HepG2 (cell line): ENCODE results near the gene U2AF2. TPM values are rescaled to one million over a fixed set of nuclear protein-coding genes. Genes with fewer than 3 reads are reported as not detected.

ENCODE experiments used
- ATAC-seq: fragments of 200-7000 bp; cut with Tn5 transposase; 3 replicates; pipeline ENCODE4 v1.9.1; 2020; ENCODE audit warnings: mild to moderate bottlenecking, moderate library complexity
- BruUV-seq: library from RNA; stranded (reverse); fragments of 400-500 nt; replicated peaks from 2 replicates; lab custom pipeline; 2021; lab: Mats Ljungman, UMichigan
- CTCF ChIA-PET: fragments of 300-600 bp; formaldehyde crosslinking; extraction: SDS; loops from one replicate; lab custom pipeline; 2021; ENCODE audit warnings: low total read pairs, inconsistent platforms, low intra/inter-chr PET ratio; lab: Yijun Ruan, JAX
- POLR2A ChIA-PET: fragments of 350-600 bp; sonication (Branson Sonifier 250); formaldehyde crosslinking; loops from one replicate; lab custom pipeline; 2020; ENCODE audit warnings: antibody characterized with exemption, inconsistent platforms; lab: Yijun Ruan, JAX
- DNase-seq: peaks from one replicate; pipeline ENCODE4 v3.0.0-alpha.2; 2015; ENCODE audit warnings: low spot score
- FAIRE-seq: peaks from 3 replicates; lab custom pipeline; 2011; peaks lifted over from hg19 to GRCh38; lab: Jason Lieb, UNC
- H2AFZ ChIP-seq: one replicate; pipeline ENCODE4 v1.6.1; 2011; ENCODE audit warnings: low read length, inconsistent platforms
- H3K27ac ChIP-seq: fragments of 300-600 bp; 3 replicates; pipeline ENCODE4 v1.8.0; 2011; ENCODE audit warnings: mixed run types, mild to moderate bottlenecking, mixed read lengths, low read length, inconsistent platforms; ENCODE audit not compliant: insufficient read depth; ENCODE audit errors: extremely low read length
- H3K27me3 ChIP-seq, 2 experiments: fragments of 200-600 bp in 1 of 2; 2 replicates in 1 of 2; 3 replicates in 1 of 2; pipeline versions ENCODE4 v1.6.0 to v1.8.0; 2011; ENCODE audit warnings: low read length in 2 of 2, mild to moderate bottlenecking in 2 of 2, moderate library complexity in 2 of 2, inconsistent platforms in 1 of 2; ENCODE audit not compliant: insufficient read depth in 2 of 2, control insufficient read depth in 1 of 2
- H3K36me3 ChIP-seq, 2 experiments: fragments of 200-600 bp in 1 of 2; replicated peaks in 1 of 2; 2 replicates in 1 of 2; 3 replicates in 1 of 2; pipeline versions ENCODE4 v1.5.1 to v1.8.0; 2011; ENCODE audit warnings: low read length in 2 of 2, inconsistent platforms in 1 of 2; ENCODE audit not compliant: insufficient read depth in 2 of 2, control insufficient read depth in 1 of 2
- H3K4me1 ChIP-seq: 2 replicates; pipeline ENCODE4 v1.5.1; 2012; ENCODE audit warnings: low read length, inconsistent platforms; ENCODE audit not compliant: insufficient read depth
- H3K4me2 ChIP-seq: 2 replicates; pipeline ENCODE4 v1.6.0; 2011; ENCODE audit warnings: low read depth, low read length, inconsistent platforms
- H3K4me3 ChIP-seq, 3 experiments: fragments of 200-600 bp in 1 of 3; sonication (generic), shearing (Covaris generic) in 1 of 3; replicated peaks in 1 of 3; 2 replicates each; pipeline ENCODE4 v1.5.1; 2011 to 2016; ENCODE audit warnings: low read length in 3 of 3, inconsistent platforms in 2 of 3, low read depth in 2 of 3, mild to moderate bottlenecking in 2 of 3, control low read depth in 1 of 3, mixed read lengths in 1 of 3; ENCODE audit not compliant: insufficient read depth in 1 of 3
- H3K79me2 ChIP-seq: one replicate; pipeline ENCODE4 v1.6.1; 2011; ENCODE audit warnings: low read length, inconsistent platforms; ENCODE audit not compliant: insufficient read depth
- H3K9ac ChIP-seq: 2 replicates; pipeline ENCODE4 v1.6.0; 2011; ENCODE audit warnings: mild to moderate bottlenecking, low read depth, low read length, inconsistent platforms; ENCODE audit not compliant: insufficient read depth
- H3K9me3 ChIP-seq: 2 replicates; pipeline ENCODE4 v1.5.1; 2012; ENCODE audit warnings: mild to moderate bottlenecking, low read length
- H4K20me1 ChIP-seq: 2 replicates; pipeline ENCODE4 v1.6.0; 2011; ENCODE audit warnings: inconsistent platforms, mild to moderate bottlenecking, low read length, moderate library complexity; ENCODE audit not compliant: insufficient read depth
- DMAP1 ChIP-seq: IDR thresholded peaks from 2 replicates; pipeline ENCODE4 v1.6.1; 2016
- FOXA1 ChIP-seq, 2 experiments: fragments of 450-650 bp in 1 of 2; sonication (generic) in 1 of 2; formaldehyde crosslinking in 1 of 2; IDR thresholded peaks; 2 replicates each; pipeline versions ENCODE4 v1.4.0 to v1.6.1; 2016 to 2020; ENCODE audit warnings: missing genetic modification reagents in 1 of 2
- LCORL ChIP-seq, 2 experiments: fragments of 450-650 bp in 1 of 2; sonication (generic) in 1 of 2; formaldehyde crosslinking in 1 of 2; IDR thresholded peaks; 2 replicates each; pipeline versions ENCODE4 v1.5.0 to v1.6.1; 2017 to 2020; ENCODE audit warnings: antibody characterized with exemption in 1 of 2, missing genetic modification reagents in 1 of 2
- PATZ1 ChIP-seq: sonication (generic); formaldehyde crosslinking; IDR thresholded peaks from 2 replicates; pipeline ENCODE4 v1.4.0; 2020; ENCODE audit warnings: missing genetic modification reagents
- RBFOX2 ChIP-seq: fragments of 200-400 bp; formaldehyde crosslinking; IDR thresholded peaks from 2 replicates; pipeline ENCODE4 v1.6.1; 2017; ENCODE audit warnings: low read depth, mild to moderate bottlenecking, low read length
- REL ChIP-seq: sonication (generic); formaldehyde crosslinking; conservative IDR thresholded peaks from 2 replicates; pipeline ENCODE4 v1.8.0; 2022; ENCODE audit warnings: mild to moderate bottlenecking, missing genetic modification reagents, moderate library complexity
- SRY ChIP-seq: sonication (generic); formaldehyde crosslinking; IDR thresholded peaks from 2 replicates; pipeline ENCODE4 v1.8.0; 2022; ENCODE audit warnings: mild to moderate bottlenecking, missing genetic modification reagents
- TAF1 ChIP-seq: sonication (generic); formaldehyde crosslinking; IDR thresholded peaks from 2 replicates; pipeline ENCODE4 v1.4.0; 2020; ENCODE audit warnings: missing genetic modification reagents
- ZBTB1 ChIP-seq: sonication (generic); formaldehyde crosslinking; IDR thresholded peaks from 2 replicates; pipeline ENCODE4 v1.4.0; 2020; ENCODE audit warnings: missing genetic modification reagents, borderline replicate concordance
- ZBTB7A ChIP-seq: sonication (generic); formaldehyde crosslinking; IDR thresholded peaks from 2 replicates; pipeline ENCODE4 v1.8.0; 2022; ENCODE audit warnings: mild to moderate bottlenecking, missing genetic modification reagents
- ZNF12 ChIP-seq: sonication (generic); formaldehyde crosslinking; IDR thresholded peaks from 2 replicates; pipeline ENCODE4 v1.5.0; 2020; ENCODE audit warnings: missing genetic modification reagents
- ZNF282 ChIP-seq: fragments of 450-650 bp; IDR thresholded peaks from 2 replicates; pipeline ENCODE4 v1.6.1; 2018; ENCODE audit not compliant: partially characterized antibody
- ZNF766 ChIP-seq: sonication (generic); formaldehyde crosslinking; IDR thresholded peaks from 2 replicates; pipeline ENCODE4 v1.5.0; 2020; ENCODE audit warnings: missing genetic modification reagents, borderline replicate concordance
- WGBS: methylation state at CpG from one replicate; pipeline ENCODE4 v1.1.6; 2017; ENCODE audit warnings: low lambda C conversion rate; 5-methylcytosine and 5-hydroxymethylcytosine counted together
- in situ Hi-C: cut with HindIII; loops from 2 replicates; pipeline ENCODE4 v1.10.0; 2017; ENCODE audit warnings: low pct_unique_long_range_greater_than_20kb; ENCODE audit not compliant: extremely low pct_ligation_motif_present
- intact Hi-C: fragments of 100-400 bp; cut with micrococcal nuclease; formaldehyde crosslinking; loops from one replicate; pipeline ENCODE4 v1.10.0; 2022; ENCODE audit not compliant: unreplicated experiment
- polyA plus RNA-seq, 8 experiments: library from polyadenylated mRNA; depleted of rRNA in 3 of 8; stranded (reverse) in 7 of 8; unstranded in 1 of 8; fragments of >200 nt; fragmentation: Illumina TruSeq in 4 of 8; extraction: Trizol in 4 of 8; gene quantifications; 2 replicates each; pipeline versions ENCODE4 v1.2.1 to v1.2.3, GENCODE V29; 2011 to 2016; ENCODE audit warnings: low read depth in 4 of 8, missing spikeins in 1 of 8, mixed read lengths in 1 of 8; ENCODE audit not compliant: insufficient read depth in 1 of 8
- total RNA-seq, 5 experiments: library from RNA; depleted of rRNA; stranded (reverse); fragments of >200 nt; fragmentation: Illumina TruSeq; extraction: Trizol; gene quantifications; 2 replicates each; pipeline ENCODE4 v1.2.3, GENCODE V29; 2016; ENCODE audit warnings: low read depth in 1 of 5

Gene U2AF2
- total and polyA plus RNA-seq, 2 of the 13 experiments (the other 11 are each of a cell fraction or from before 2014, with no cell fraction given) = 84.3 to 124 TPM

- TF ChIP-seq REL (CRISPR knock-in tag) = no peak
- TF ChIP-seq FOXA1 (IDR thresholded peaks at IDR 0.05) = no peak
- peak; percentile 2; the same call in 1 of the 2 replicates for TF ChIP-seq FOXA1 (CRISPR knock-in tag; IDR thresholded peaks at IDR 0.05)
- TF ChIP-seq RBFOX2 = peak; percentile 81
- no peak for TF ChIP-seq ZNF282
- TF ChIP-seq PATZ1 = 0 out of 2 replicates have a peak, but pooled peaks have one; percentile 7
- TF ChIP-seq ZNF12 (CRISPR knock-in tag) = no peak
- no peak for TF ChIP-seq ZBTB7A
Measured at GRCh38 chr19:55642153-55643002, 12.5 kb upstream of the U2AF2 start (continued).

- Histone ChIP-seq H3K4me1 (peaks cover 57% of the 10 kb centered on the region), H4K20me1 (no peaks in the 10 kb centered on the region), H3K9ac (peak within 1 kb of the TSS; percentile 84), H3K9me3 (no peaks in the 10 kb centered on the region), H2AFZ (no peak within 1 kb of the TSS), H3K36me3 (peaks cover 0 to 10% of the 10 kb centered on the region in 2 experiments; a peak in 2 of 5 replicates), H3K27ac (peak within 1 kb of the TSS; percentile 79), H3K4me2 (peak within 1 kb of the TSS; percentile 96), H3K27me3 (no peaks in the 10 kb centered on the region; a peak in 1 of 5 replicates), H3K4me3 (peak within 1 kb of the TSS; percentile 92 to 96 (median 92)), H3K79me2 (peaks cover 39% of the 10 kb centered on the region)
- peak; percentile 47 for ATAC-seq
- in situ Hi-C loops (no loop called here), intact Hi-C loops (no loop called here)
- CTCF ChIA-PET = interaction anchor here (1.7 kb wide), 1 partner anchor 11 kb away, joined by 4 read pairs; no protein-coding TSS in a partner anchor
- no TSS peak for BruUV-seq
- DNase-seq = peak; percentile 57
- POLR2A ChIA-PET = interaction anchor here (0.5 to 2.4 kb wide), 6 partner anchors 10 to 167 kb away, joined by 3 to 19 read pairs (median 9); partner anchors contain the start of genes U2AF2, ZNF628 and ZNF784
- WGBS = 3% methylated on average over 36 of the region's 56 CpGs
- FAIRE-seq = peak; percentile 69
- TF ChIP-seq LCORL (IDR thresholded peaks at IDR 0.05) (no peak), LCORL (CRISPR knock-in tag; IDR thresholded peaks at IDR 0.05) (0 out of 2 replicates have a peak, but pooled peaks have one; percentile 35), TAF1 (CRISPR knock-in tag) (peak; percentile 80), ZBTB1 (CRISPR knock-in tag) (no peak), DMAP1 (peak; percentile 84), SRY (peak; percentile 9), ZNF766 (CRISPR knock-in tag) (no peak)
Measured at GRCh38 chr19:55643003-55643886, 11.6 kb upstream of the U2AF2 start, which contains the start of gene ZNF581. Gene ZNF581 (plus strand): TSS chr19:55643649. CDS start chr19:55644572, 923 bp downstream.
